Measurements from ENCODE around the gene ERICH3. TPM values are rescaled to one million over a fixed set of nuclear protein-coding genes. Genes with fewer than 3 reads are reported as not detected.

Gene ERICH3
- total RNA-seq, 1 donor = not detected

GRCh38 chr1:74623716-74624115 lies 49.9 kb downstream of the ERICH3 start:
- H3K4me3 ChIP-seq (ENCODE audit: low read depth, low read length) = no peak overlapping the region
- no peak for DNase-seq (ENCODE audit: low read depth)
- TF ChIP-seq CTCF (IDR thresholded peaks at IDR 0.05; ENCODE audit: insufficient read depth, low read length) = no peak

- H3K4me3 ChIP-seq (ENCODE audit: low read depth, low read length) = no peak overlapping the region
- TF ChIP-seq CTCF (IDR thresholded peaks at IDR 0.05; ENCODE audit: insufficient read depth, low read length) = no peak
- DNase-seq (ENCODE audit: low read depth) = no peak
Measured at GRCh38 chr1:74620242-74620641, 53.4 kb downstream of the ERICH3 start.

GRCh38 chr1:74618974-74619373 lies 54.6 kb downstream of the ERICH3 start:
- DNase-seq (ENCODE audit: low read depth) = no peak
- TF ChIP-seq CTCF (IDR thresholded peaks at IDR 0.05; ENCODE audit: insufficient read depth, low read length) = no peak
- H3K4me3 ChIP-seq (ENCODE audit: low read depth, low read length) = no peak overlapping the region

- H3K4me3 ChIP-seq (ENCODE audit: low read depth, low read length) = no peak overlapping the region
- TF ChIP-seq CTCF (IDR thresholded peaks at IDR 0.05; ENCODE audit: insufficient read depth, low read length) = no peak
- no peak for DNase-seq (ENCODE audit: low read depth)
Measured at GRCh38 chr1:74613894-74614293, 59.7 kb downstream of the ERICH3 start.

- no peak overlapping the region for H3K4me3 ChIP-seq (ENCODE audit: low read depth, low read length)
- no peak for DNase-seq (ENCODE audit: low read depth)
- no peak for TF ChIP-seq CTCF (IDR thresholded peaks at IDR 0.05; ENCODE audit: insufficient read depth, low read length)
Measured at GRCh38 chr1:74611887-74612286, 61.7 kb downstream of the ERICH3 start.

GRCh38 chr1:74610961-74611360 lies 62.6 kb downstream of the ERICH3 start:
- TF ChIP-seq CTCF (IDR thresholded peaks at IDR 0.05; ENCODE audit: insufficient read depth, low read length) = no peak
- H3K4me3 ChIP-seq (ENCODE audit: low read depth, low read length) = no peak overlapping the region
- DNase-seq (ENCODE audit: low read depth) = no peak

- no peak for DNase-seq (ENCODE audit: low read depth)
- no peak overlapping the region for H3K4me3 ChIP-seq (ENCODE audit: low read depth, low read length)
- TF ChIP-seq CTCF (IDR thresholded peaks at IDR 0.05; ENCODE audit: insufficient read depth, low read length) = no peak
Measured at GRCh38 chr1:74609810-74610371, 63.7 kb downstream of the ERICH3 start.

Data from fibroblast of the aortic adventitia (primary cell).